HCT116 (cell line): ENCODE data around the gene SNAP29. TPM values are rescaled to one million over a fixed set of nuclear protein-coding genes. Genes with fewer than 3 reads are reported as not detected.

Source experiments
- ATAC-seq: fragments of 200-7000 bp; cut with Tn5 transposase; 2 replicates; pipeline ENCODE4 v1.9.1; 2020; ENCODE audit warnings: mild to moderate bottlenecking, moderate library complexity
- BruUV-seq: library from RNA; stranded (reverse); fragments of 400-500 nt; replicated peaks from 2 replicates; lab custom pipeline; 2021; lab: Mats Ljungman, UMichigan
- CTCF ChIA-PET: fragments of 300-600 bp; sonication (Branson Sonifier 250); formaldehyde crosslinking; loops from one replicate; lab custom pipeline; 2021; ENCODE audit warnings: antibody characterized with exemption; lab: Charles Lee
- POLR2A ChIA-PET: fragments of 300-600, 350-600 bp; sonication (Branson Sonifier 250); formaldehyde crosslinking; loops from one replicate; lab custom pipeline; 2021; ENCODE audit warnings: antibody characterized with exemption; lab: Charles Lee
- RAD21 ChIA-PET, 2 experiments: fragments of 300-600 bp; sonication (Branson Sonifier 250); formaldehyde crosslinking; loops; one replicate each; lab custom pipeline; 2023; ENCODE audit warnings: low total read pairs in 2 of 2; ENCODE audit not compliant: uncharacterized antibody in 2 of 2, unreplicated experiment in 2 of 2, low non-redundant PET in 1 of 2; lab: Charles Lee
- DNase-seq: peaks from one replicate; pipeline ENCODE4 v3.0.0-alpha.2; 2010; ENCODE audit warnings: low read depth, low spot score
- H2AFZ ChIP-seq: fragments of 200-600 bp; shearing (Covaris generic), sonication (generic); 2 replicates; pipeline ENCODE4 v1.6.1; 2017; ENCODE audit warnings: low read depth, mixed run types, mixed read lengths, antibody characterized with exemption, low read length; ENCODE audit not compliant: poor library complexity, severe bottlenecking
- H3K27ac ChIP-seq: 2 replicates; pipeline ENCODE4 v1.5.1; 2012; ENCODE audit warnings: low read depth, low read length
- H3K27me3 ChIP-seq: fragments of 200-600 bp; sonication (generic); 2 replicates; pipeline ENCODE4 v1.6.1; 2016; ENCODE audit warnings: mixed run types, low read length, mixed read lengths; ENCODE audit not compliant: insufficient read depth
- H3K36me3 ChIP-seq, 2 experiments: fragments of 200-500 bp in 1 of 2; fragments of 200-600 bp in 1 of 2; sonication (Bioruptor generic) in 1 of 2; sonication (generic) in 1 of 2; 2 replicates each; pipeline versions ENCODE4 v1.5.1 to v1.6.1; 2014 to 2016; ENCODE audit warnings: low read length in 2 of 2, inconsistent platforms in 1 of 2, mixed read lengths in 1 of 2, mixed run types in 1 of 2; ENCODE audit not compliant: insufficient read depth in 2 of 2, control insufficient read depth in 1 of 2
- H3K4me1 ChIP-seq, 2 experiments: fragments of 200-600 bp in 1 of 2; sonication (generic) in 1 of 2; 2 replicates each; pipeline versions ENCODE4 v1.5.1 to v1.6.1; 2012 to 2017; ENCODE audit warnings: low read length in 2 of 2, inconsistent platforms in 1 of 2, mild to moderate bottlenecking in 1 of 2, mixed read lengths in 1 of 2, mixed run types in 1 of 2, moderate library complexity in 1 of 2; ENCODE audit not compliant: insufficient read depth in 2 of 2, control insufficient read depth in 1 of 2
- H3K4me2 ChIP-seq: fragments of 200-600 bp; sonication (generic); 2 replicates; pipeline ENCODE4 v1.6.1; 2017; ENCODE audit warnings: mixed run types, low read length, mixed read lengths
- H3K4me3 ChIP-seq, 2 experiments: fragments of 200-600 bp in 1 of 2; sonication (generic) in 1 of 2; replicated peaks in 1 of 2; 2 replicates each; pipeline ENCODE4 v1.5.1; 2011 to 2016; ENCODE audit warnings: low read length in 2 of 2, control low read depth in 1 of 2, low read depth in 1 of 2, mild to moderate bottlenecking in 1 of 2, mixed read lengths in 1 of 2, mixed run types in 1 of 2
- H3K79me2 ChIP-seq: fragments of 200-600 bp; sonication (generic); 2 replicates; pipeline ENCODE4 v1.6.1; 2017; ENCODE audit warnings: mild to moderate bottlenecking, mixed run types, low read length, moderate library complexity, mixed read lengths; ENCODE audit not compliant: insufficient read depth
- H3K9ac ChIP-seq: fragments of 200-600 bp; sonication (generic); 2 replicates; pipeline ENCODE4 v1.6.1; 2016; ENCODE audit warnings: low read length, mixed read lengths
- H3K9me2 ChIP-seq: fragments of 200-600 bp; sonication (generic), shearing (Covaris generic); 2 replicates; pipeline ENCODE4 v1.6.1; 2017; ENCODE audit warnings: mixed run types, mild to moderate bottlenecking, moderate library complexity; ENCODE audit not compliant: insufficient read depth
- H3K9me3 ChIP-seq, 2 experiments: fragments of 200-500 bp in 1 of 2; fragments of 200-600 bp in 1 of 2; sonication (Bioruptor generic) in 1 of 2; sonication (generic) in 1 of 2; 2 replicates each; pipeline ENCODE4 v1.6.1; 2014 to 2017; ENCODE audit warnings: low read length in 2 of 2, mixed read lengths in 2 of 2, inconsistent platforms in 1 of 2, low read depth in 1 of 2, mild to moderate bottlenecking in 1 of 2, mixed run types in 1 of 2, moderate library complexity in 1 of 2; ENCODE audit not compliant: control insufficient read depth in 1 of 2, insufficient read depth in 1 of 2
- H4K20me1 ChIP-seq: fragments of 200-600 bp; sonication (generic), shearing (Covaris generic); 2 replicates; pipeline ENCODE4 v1.6.1; 2017; ENCODE audit warnings: mixed run types, mild to moderate bottlenecking, moderate library complexity; ENCODE audit not compliant: insufficient read depth
- EZH2 ChIP-seq: fragments of 200-600 bp; sonication (generic); IDR thresholded peaks from 2 replicates; pipeline ENCODE4 v1.6.1; 2017; ENCODE audit warnings: antibody characterized with exemption, mixed run types
- FOSL1 ChIP-seq: IDR thresholded peaks from 2 replicates; pipeline ENCODE4 v1.6.1; 2012; ENCODE audit warnings: low read depth
- POLR2A ChIP-seq: IDR thresholded peaks from 2 replicates; pipeline ENCODE4 v1.7.0; 2011; ENCODE audit warnings: borderline replicate concordance; ENCODE audit not compliant: insufficient read depth, insufficient read length; ENCODE audit errors: extremely low read depth
- SP1 ChIP-seq: IDR thresholded peaks from 2 replicates; pipeline ENCODE4 v1.6.1; 2012; ENCODE audit warnings: low read depth
- SRF ChIP-seq: IDR thresholded peaks from 2 replicates; pipeline ENCODE4 v1.6.1; 2012; ENCODE audit warnings: low read depth
- TCF7L2 ChIP-seq: IDR thresholded peaks from 2 replicates; pipeline ENCODE4 v1.7.0; 2011; ENCODE audit warnings: borderline replicate concordance, inconsistent platforms; ENCODE audit not compliant: insufficient read depth, insufficient read length; ENCODE audit errors: extremely low read depth
- YY1 ChIP-seq: IDR thresholded peaks from 2 replicates; pipeline ENCODE4 v1.6.1; 2011; ENCODE audit warnings: low read length, low read depth, moderate library complexity, mild to moderate bottlenecking; ENCODE audit not compliant: insufficient replicate concordance; ENCODE audit errors: extremely low read depth
- ZBTB33 ChIP-seq: IDR thresholded peaks from 2 replicates; pipeline ENCODE4 v1.6.1; 2011; ENCODE audit warnings: mild to moderate bottlenecking, low read length, moderate library complexity; ENCODE audit not compliant: insufficient replicate concordance; ENCODE audit errors: extremely low read depth
- ZNF274 ChIP-seq: fragments of 200-500 bp; sonication (Bioruptor generic); IDR thresholded peaks from 2 replicates; pipeline ENCODE4 v1.6.1; 2014; ENCODE audit warnings: mild to moderate bottlenecking, low read depth, low read length, inconsistent platforms
- intact Hi-C: fragments of 100-400 bp; cut with micrococcal nuclease; formaldehyde crosslinking; loops from 2 replicates; pipeline ENCODE4 v1.10.0; 2022
- total RNA-seq: library from RNA; stranded (reverse); gene quantifications from one replicate; pipeline ENCODE4 v1.2.1, GENCODE V29; 2021; ENCODE audit not compliant: unreplicated experiment
- TF ChIP-seq, protein P1 (sequence below), 3 experiments: fragments of 200-600 bp in 1 of 3; sonication (generic) in 1 of 3; IDR thresholded peaks in 2 of 3; conservative IDR thresholded peaks in 1 of 3; 2 replicates each; pipeline ENCODE4 v1.5.1; 2012 to 2017; ENCODE audit warnings: low read depth in 2 of 3, low read length in 2 of 3, antibody characterized with exemption in 1 of 3, borderline replicate concordance in 1 of 3, control low read depth in 1 of 3, mild to moderate bottlenecking in 1 of 3, mixed read lengths in 1 of 3, mixed run types in 1 of 3, moderate library complexity in 1 of 3; ENCODE audit not compliant: insufficient read depth in 1 of 3
- TF ChIP-seq, protein P2 (sequence below): IDR thresholded peaks from 2 replicates; pipeline ENCODE4 v1.6.1; 2012

The SNAP29 gene
- total RNA-seq, 1 experiment from 2014 or later = 27.3 TPM

DNA sequence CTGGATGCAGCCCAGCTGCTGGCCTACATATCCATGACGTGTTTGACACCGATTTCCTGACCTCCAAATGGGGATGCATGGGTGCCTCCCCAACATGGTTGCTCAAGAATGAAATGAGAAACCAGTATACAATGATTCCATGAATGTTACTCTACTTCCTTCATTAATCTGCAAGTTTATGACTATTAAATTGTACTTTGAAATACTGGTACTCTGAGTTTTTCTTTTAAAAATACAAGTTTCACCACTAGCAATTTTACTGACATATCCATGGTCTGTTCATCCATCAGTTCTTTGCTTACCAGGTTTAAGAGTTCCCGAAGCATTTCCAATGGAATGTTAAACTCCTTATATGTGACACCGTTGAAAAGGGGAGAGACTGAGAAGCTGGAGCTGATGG is 45.8 kb upstream of the SNAP29 start:
- Histone ChIP-seq H2AFZ (no peak overlapping the region), H3K27me3 (no peaks in the 10 kb centered on the region), H3K4me1 (no peaks in the 10 kb centered on the region), H3K36me3 (peaks cover 3 to 6% of the 10 kb centered on the region in 2 experiments; a peak in 2 of 4 replicates), H3K4me3 (no peak overlapping the region), H3K79me2 (no peaks in the 10 kb centered on the region), H3K4me2 (no peak overlapping the region), H3K9ac (no peak overlapping the region), H3K27ac (no peak overlapping the region), H3K9me3 (no peaks in the 10 kb centered on the region), H4K20me1 (no peaks in the 10 kb centered on the region), H3K9me2 (no peaks in the 10 kb centered on the region)
- ChIA-PET CTCF (no interaction called here), RAD21 (no interaction called here), POLR2A (no interaction called here)
- TF ChIP-seq YY1 = no peak
- TF ChIP-seq EZH2 = no peak
- no peak for TF ChIP-seq POLR2A
- TF ChIP-seq TCF7L2 = no peak
- TF ChIP-seq, protein P1, sequence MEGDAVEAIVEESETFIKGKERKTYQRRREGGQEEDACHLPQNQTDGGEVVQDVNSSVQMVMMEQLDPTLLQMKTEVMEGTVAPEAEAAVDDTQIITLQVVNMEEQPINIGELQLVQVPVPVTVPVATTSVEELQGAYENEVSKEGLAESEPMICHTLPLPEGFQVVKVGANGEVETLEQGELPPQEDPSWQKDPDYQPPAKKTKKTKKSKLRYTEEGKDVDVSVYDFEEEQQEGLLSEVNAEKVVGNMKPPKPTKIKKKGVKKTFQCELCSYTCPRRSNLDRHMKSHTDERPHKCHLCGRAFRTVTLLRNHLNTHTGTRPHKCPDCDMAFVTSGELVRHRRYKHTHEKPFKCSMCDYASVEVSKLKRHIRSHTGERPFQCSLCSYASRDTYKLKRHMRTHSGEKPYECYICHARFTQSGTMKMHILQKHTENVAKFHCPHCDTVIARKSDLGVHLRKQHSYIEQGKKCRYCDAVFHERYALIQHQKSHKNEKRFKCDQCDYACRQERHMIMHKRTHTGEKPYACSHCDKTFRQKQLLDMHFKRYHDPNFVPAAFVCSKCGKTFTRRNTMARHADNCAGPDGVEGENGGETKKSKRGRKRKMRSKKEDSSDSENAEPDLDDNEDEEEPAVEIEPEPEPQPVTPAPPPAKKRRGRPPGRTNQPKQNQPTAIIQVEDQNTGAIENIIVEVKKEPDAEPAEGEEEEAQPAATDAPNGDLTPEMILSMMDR (IDR thresholded peaks at IDR 0.05 in 2 of 3, conservative IDR thresholded peaks at IDR 0.05 in 1 of 3; ENCODE audit: borderline replicate concordance in 1 of 3, insufficient read depth in 1 of 3, low read depth in 2 of 3, low read length in 2 of 3) = no peak
- TF ChIP-seq SRF = no peak
- no peak for TF ChIP-seq ZBTB33
- TF ChIP-seq, protein P2, sequence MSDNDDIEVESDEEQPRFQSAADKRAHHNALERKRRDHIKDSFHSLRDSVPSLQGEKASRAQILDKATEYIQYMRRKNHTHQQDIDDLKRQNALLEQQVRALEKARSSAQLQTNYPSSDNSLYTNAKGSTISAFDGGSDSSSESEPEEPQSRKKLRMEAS = no peak
- TF ChIP-seq ZNF274 = no peak
- TF ChIP-seq FOSL1 = no peak
- no peak for TF ChIP-seq SP1
- BruUV-seq = no TSS peak
- DNase-seq (no peak), ATAC-seq (no peak)
- intact Hi-C loops = no loop called here
